LNCaP clone FGC (cell line): ENCODE results near the gene FUS.

Experiments
- DNase-seq: peaks from one replicate; pipeline ENCODE4 v3.0.0-alpha.2; 2011; ENCODE audit warnings: low read depth
- H3K4me3 ChIP-seq: 2 replicates; pipeline ENCODE4 v1.5.1; 2011; ENCODE audit warnings: mild to moderate bottlenecking, low read depth, low read length, control low read depth
- TF ChIP-seq, protein P1 (sequence below): IDR thresholded peaks from 2 replicates; pipeline ENCODE4 v1.5.1; 2012; ENCODE audit warnings: mild to moderate bottlenecking; ENCODE audit not compliant: control insufficient read depth, insufficient read depth; ENCODE audit errors: extremely low read depth

The FUS gene

GRCh38 chr16:31213877-31214707, 34.2 kb downstream of the FUS start, which contains the start of gene TRIM72:
TSS of gene TRIM72 (plus strand) at chr16:31214119. CDS start at chr16:31214739, 620 bp downstream.
- TF ChIP-seq, protein P1, sequence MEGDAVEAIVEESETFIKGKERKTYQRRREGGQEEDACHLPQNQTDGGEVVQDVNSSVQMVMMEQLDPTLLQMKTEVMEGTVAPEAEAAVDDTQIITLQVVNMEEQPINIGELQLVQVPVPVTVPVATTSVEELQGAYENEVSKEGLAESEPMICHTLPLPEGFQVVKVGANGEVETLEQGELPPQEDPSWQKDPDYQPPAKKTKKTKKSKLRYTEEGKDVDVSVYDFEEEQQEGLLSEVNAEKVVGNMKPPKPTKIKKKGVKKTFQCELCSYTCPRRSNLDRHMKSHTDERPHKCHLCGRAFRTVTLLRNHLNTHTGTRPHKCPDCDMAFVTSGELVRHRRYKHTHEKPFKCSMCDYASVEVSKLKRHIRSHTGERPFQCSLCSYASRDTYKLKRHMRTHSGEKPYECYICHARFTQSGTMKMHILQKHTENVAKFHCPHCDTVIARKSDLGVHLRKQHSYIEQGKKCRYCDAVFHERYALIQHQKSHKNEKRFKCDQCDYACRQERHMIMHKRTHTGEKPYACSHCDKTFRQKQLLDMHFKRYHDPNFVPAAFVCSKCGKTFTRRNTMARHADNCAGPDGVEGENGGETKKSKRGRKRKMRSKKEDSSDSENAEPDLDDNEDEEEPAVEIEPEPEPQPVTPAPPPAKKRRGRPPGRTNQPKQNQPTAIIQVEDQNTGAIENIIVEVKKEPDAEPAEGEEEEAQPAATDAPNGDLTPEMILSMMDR: no peak
- no peak for DNase-seq
- no peak within 1 kb of the TSS for H3K4me3 ChIP-seq

- H3K4me3 ChIP-seq: peak overlapping the region; percentile 56
- no peak for DNase-seq
Measured at GRCh38 chr16:31214708-31215286, 34.9 kb downstream of the FUS start.

DNA sequence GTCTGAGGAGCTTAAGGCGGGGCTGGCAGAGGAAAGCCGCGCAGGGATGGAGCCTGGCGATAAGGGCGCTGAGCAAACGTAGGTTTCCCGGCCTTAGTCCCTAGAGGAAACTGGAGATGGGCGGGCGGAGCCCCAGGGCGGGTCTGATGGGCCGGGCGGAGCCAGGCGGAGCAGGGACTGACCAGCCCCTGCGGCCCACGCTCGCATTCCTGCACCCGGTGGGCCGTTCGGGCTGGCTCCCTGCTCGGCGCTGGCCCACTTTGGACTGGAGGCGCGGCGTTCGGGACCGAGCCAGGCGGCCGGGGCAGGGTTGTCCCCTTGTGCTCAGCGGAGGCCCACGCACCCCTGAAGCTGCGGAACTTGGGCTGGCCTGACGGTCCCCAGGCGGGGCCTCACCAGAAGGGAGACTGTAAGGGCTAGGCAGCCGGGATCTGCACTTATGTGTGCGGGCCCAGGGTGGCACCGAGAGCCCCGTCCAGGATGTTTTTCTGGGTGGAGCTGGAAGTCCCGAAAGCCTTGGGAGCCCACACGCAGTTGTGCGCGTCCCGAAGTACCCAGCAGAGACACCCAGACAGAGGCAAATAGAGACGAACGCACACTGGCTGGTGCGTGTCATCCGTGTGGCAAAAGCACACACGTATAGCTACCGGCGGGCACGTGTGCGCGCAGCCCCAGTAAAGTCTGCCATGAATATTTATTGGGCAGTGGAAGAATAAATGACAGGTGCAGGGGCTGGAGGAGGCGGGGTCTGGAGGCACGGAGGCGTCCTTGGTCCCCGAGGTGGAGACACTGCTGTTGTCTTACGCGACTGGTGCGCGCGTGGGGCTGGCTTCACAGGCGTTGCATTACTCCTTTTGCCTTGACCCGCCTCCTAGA, 35.6 kb downstream of the FUS start:
- TF ChIP-seq, protein P1: no peak
- H3K4me3 ChIP-seq: peak overlapping the region; percentile 56
- peak; percentile 31 for DNase-seq

More at GRCh38 chr16:31214708-31215286, 34.9 kb downstream of the FUS start:
- TF ChIP-seq, protein P1: no peak

GRCh38 chr16:31216422-31217135, 36.6 kb downstream of the FUS start, which contains the start of gene PYDC1:
TSS of gene PYDC1 (minus strand) at chr16:31217135. CDS start at chr16:31217028, 107 bp downstream.
- TF ChIP-seq, protein P1: no peak
- peak within 1 kb of the TSS; percentile 56 for H3K4me3 ChIP-seq
- no peak for DNase-seq

DNA sequence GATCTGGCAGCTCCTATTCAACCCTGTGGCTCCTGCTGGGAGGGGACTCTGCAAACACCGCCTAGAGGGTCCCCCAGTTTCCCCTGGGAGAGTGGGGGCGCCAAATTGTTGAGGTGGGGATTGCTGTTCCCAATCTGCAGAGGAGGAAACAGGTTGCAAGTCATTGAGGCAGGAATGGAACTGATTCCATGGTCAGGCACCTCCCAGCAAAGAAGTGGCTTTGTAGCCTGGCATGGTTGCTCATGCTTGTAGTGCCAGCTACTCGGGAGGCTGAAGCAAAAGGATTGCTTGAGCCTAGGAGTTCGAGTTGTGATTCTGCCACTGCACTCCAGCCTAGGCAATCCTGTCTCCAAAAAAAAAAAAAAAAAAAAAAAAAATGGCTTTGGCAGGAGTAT, 37.2 kb downstream of the FUS start:
- no peak overlapping the region for H3K4me3 ChIP-seq
- TF ChIP-seq, protein P1: no peak
- DNase-seq: no peak

GRCh38 chr16:31219154-31219741, 39.3 kb downstream of the FUS start:
- TF ChIP-seq, protein P1: no peak
- no peak overlapping the region for H3K4me3 ChIP-seq
- DNase-seq: no peak
